HG02610 (cell line): ENCODE results near the gene DTD2.

Source experiments
- ATAC-seq: cut with Tn5 transposase; IDR thresholded peaks from one replicate; pipeline ENCODE4 v1.9.1; 2021; ENCODE audit warnings: mild to moderate bottlenecking, moderate library complexity; ENCODE audit not compliant: unreplicated experiment

The DTD2 gene

DNA sequence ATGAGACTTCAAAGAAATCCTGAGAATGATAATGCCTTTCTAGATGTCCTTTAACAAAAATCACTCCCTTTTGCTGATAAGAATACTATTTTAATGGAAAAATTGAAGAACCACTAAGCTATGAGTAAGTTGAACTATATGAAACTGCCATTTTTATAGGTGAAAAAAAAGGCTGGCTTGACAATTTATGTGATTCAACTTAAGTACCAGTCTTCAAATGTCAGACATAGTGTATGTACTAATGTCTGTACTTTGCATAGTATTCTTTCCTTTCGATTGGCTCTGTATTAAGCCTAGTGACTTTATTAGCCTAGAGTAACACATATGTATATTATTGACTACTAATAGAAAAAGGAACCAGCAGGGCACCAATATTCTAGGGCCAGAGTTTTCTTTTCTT is 48.9 kb downstream of the DTD2 start:
- no peak for ATAC-seq

DNA sequence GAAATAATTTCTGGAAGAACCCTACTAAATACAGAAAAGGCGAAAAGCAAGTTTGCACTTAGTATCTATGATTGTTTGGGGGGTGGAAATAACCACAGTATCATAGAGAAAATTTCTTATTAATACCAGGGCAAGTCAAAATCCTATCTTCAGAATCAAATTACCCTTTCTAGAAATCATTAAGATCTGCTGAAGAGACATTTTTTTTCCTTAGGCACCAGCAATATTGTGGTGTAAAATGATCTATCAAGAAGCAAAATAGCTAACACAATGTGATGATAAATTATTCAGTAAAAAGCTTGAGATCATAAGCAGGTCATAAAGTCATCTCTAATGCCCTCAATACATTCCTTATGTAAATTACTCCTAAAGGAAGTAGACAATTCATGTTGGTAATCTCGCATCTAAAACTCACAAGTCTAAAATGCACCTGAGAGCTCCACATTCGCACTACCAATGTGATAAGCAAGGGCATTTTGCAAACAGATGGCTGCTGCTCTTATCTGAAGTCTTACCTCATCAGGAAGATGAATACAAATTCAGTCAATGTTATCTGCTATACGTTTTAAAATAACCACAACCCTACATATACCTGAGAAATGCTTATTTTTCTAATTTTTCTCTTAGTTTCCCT is 51.6 kb downstream of the DTD2 start:
- ATAC-seq = no peak

DNA sequence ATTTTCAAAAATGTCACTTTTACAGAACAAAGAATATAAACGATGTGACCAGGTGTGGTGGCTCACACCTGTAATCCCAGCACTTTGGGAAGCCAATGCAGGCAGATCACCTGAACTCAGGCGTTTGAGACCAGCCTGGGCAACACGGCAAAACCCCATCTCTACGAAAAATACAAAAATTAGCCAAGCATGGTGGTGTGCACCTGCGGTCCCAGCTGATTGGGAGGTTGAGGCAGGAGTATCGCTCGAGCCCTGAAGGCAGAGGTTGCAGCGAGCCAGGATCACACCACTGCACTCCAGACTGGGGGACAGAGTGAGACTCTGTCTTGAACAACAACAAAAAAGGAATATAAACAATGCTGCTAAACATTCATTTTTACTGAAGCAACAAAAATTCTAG is 52.2 kb downstream of the DTD2 start:
- no peak for ATAC-seq

DNA sequence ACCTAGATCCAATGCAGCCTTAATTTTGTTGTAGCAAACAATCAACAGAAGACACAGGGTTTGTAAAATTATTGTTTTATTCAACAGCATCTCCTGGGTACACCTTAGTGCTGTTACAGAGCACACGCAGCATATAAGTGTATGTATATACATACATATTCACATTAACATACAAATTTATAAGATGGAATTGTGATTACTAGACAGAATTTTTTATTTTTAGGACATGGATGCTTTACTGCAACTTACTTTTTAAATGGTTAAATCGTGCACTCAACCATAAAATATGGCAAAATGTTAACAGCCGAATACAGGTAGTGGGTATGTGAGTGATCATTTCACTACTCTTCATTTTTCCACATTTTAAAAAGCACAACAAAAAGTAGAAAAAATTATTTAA is 53.6 kb downstream of the DTD2 start:
- no peak for ATAC-seq

DNA sequence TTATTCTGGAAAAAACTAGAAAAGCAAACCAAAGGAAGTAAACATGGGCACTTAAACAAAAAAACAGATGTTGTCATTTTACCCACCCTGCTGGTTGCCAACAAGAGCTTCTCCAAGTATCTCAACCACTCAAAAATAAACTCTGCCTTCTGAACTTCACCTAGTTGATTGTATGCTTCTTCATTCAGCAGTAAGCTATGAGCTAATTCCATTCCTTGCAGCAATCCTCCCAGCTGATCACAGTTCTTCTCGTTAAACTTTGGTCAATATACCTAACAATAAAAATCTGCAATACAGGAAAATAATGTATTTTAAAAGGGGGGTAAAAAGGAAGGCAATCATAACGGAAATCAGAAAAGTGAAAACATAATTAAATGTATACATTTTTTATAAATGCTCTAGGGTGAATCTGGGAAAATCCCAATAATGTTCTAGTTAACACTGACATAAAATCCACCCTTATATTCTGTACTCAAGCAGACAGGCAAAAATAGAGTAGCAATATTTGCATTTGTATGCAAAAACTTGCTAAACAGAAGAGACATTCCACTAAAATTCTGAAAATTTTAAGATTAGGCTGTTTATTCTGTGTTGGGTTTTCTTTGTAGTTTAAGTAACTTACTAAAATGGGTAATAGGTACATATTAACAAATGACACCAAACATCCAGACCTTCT is 54.4 kb downstream of the DTD2 start:
- no peak for ATAC-seq

DNA sequence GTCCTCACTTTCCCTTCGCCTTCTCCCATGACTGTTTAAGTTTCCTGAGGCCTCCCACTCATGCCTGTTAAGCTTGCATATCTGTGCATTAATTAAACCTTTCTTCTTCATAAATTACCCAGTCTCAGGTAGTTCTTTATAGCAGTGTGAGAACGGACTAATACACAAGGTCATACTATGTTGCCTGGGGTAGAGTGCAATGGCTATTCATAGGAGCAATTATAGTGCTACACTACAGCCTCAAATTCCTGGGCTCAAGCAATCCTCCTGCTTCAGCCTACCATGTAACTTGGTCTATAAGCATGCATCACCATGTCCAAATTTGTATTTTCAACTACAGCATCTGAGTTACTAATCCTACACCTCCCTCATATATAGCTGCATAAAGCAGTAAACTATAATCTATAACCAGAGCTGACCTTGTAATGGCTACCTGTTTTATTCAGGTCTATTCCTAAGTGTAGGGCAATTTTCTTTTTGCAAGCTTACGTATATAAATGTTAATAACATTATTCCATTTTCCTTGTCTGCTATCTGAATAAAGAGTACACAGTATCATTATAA is 55.9 kb downstream of the DTD2 start:
- ATAC-seq = no peak

DNA sequence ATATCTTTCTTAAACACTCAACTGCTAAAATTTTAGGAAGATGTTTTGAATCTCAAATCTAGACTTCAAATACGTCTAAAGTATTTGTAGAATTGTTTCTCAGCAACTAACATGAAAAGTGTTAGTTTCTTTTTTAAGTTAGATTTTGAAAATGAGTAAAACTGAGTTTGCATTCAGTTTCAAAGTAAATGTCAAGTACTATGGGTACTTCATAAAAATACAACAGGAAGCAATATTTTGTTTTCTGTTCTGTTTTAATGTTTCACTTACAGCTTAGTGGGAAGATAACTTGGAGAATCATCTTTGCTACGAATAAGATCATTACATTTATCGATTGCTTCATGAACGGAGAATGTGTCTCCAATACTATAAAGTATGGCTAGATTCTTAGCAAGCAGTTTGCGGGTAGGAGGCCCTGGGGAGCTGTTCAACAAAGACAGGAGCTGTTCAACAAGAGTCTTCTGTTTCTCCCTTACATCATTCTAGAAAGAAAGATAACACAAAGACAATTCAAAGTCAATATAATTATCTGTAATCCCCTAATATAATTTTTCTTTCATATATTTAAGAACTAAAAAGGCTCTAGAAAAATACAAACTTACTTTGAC is 57.2 kb downstream of the DTD2 start:
- no peak for ATAC-seq
